ENCODE data around the gene ARHGEF7.

ARHGEF7 gene

DNA sequence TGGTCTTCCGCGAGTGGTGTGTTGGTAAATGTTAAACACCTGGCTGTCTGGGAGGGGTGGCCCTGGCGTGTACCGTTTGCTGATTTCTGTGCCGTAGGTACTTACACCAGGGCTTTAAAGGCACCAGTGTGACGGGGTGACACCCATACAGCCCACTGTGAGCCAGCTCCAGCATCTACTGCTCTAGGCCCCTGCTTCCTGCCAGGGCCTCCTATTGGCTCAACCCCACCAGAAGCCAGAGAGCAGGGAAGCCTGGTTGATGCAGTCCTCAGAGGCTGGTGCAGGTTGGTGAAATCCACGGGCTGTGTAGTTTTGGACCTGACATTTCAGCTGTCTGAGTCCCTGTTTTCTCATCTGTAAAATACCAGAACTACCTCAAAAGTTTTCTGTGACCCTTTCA is 30.4 kb downstream of the ARHGEF7 start:
- Histone ChIP-seq H3K27ac (ENCODE audit: low read depth, low read length) (no peak overlapping the region), H3K4me3 (ENCODE audit: low read depth in 1 of 2, low read length in 2 of 2) (no peak overlapping the region), H3K9me3 (ENCODE audit: control insufficient read depth in 1 of 2, low read length in 2 of 2) (no peaks in the 10 kb centered on the region), H3K9ac (ENCODE audit: low read depth in 1 of 2, low read length in 2 of 2) (no peak overlapping the region), H3K36me3 (ENCODE audit: control insufficient read depth in 1 of 2, insufficient read depth in 2 of 2, low read length in 2 of 2) (no peaks in the 10 kb centered on the region), H3K27me3 (ENCODE audit: control insufficient read depth in 1 of 2, insufficient read depth in 2 of 2, low read length in 2 of 2) (peaks cover 12 to 14% of the 10 kb centered on the region in 2 donors), H3K4me1 (ENCODE audit: control insufficient read depth in 1 of 2, insufficient read depth in 2 of 2, low read length in 2 of 2) (no peaks in the 10 kb centered on the region)

- Histone ChIP-seq H3K36me3 (ENCODE audit: control insufficient read depth in 1 of 2, insufficient read depth in 2 of 2, low read length in 2 of 2) (no peaks in the 10 kb centered on the region), H3K9ac (ENCODE audit: low read depth in 1 of 2, low read length in 2 of 2) (peak overlapping the region; percentile 90 to 94), H3K4me1 (ENCODE audit: control insufficient read depth in 1 of 2, insufficient read depth in 2 of 2, low read length in 2 of 2) (peaks cover 14 to 25% of the 10 kb centered on the region in 2 donors), H3K27me3 (ENCODE audit: control insufficient read depth in 1 of 2, insufficient read depth in 2 of 2, low read length in 2 of 2) (peaks cover 4 to 8% of the 10 kb centered on the region in 2 donors), H3K4me3 (ENCODE audit: low read depth in 1 of 2, low read length in 2 of 2) (peak overlapping the region; percentile 90 to 94), H3K9me3 (ENCODE audit: control insufficient read depth in 1 of 2, low read length in 2 of 2) (no peaks in the 10 kb centered on the region), H3K27ac (ENCODE audit: low read depth, low read length) (peak overlapping the region; percentile 96)
Measured at GRCh38 chr13:111152844-111153243, 37.7 kb downstream of the ARHGEF7 start.

- Histone ChIP-seq H3K9me3 (ENCODE audit: control insufficient read depth in 1 of 2, low read length in 2 of 2) (no peaks in the 10 kb centered on the region), H3K4me1 (ENCODE audit: control insufficient read depth in 1 of 2, insufficient read depth in 2 of 2, low read length in 2 of 2) (peaks cover 14 to 25% of the 10 kb centered on the region in 2 donors), H3K36me3 (ENCODE audit: control insufficient read depth in 1 of 2, insufficient read depth in 2 of 2, low read length in 2 of 2) (no peaks in the 10 kb centered on the region), H3K27me3 (ENCODE audit: control insufficient read depth in 1 of 2, insufficient read depth in 2 of 2, low read length in 2 of 2) (peaks cover 0 to 6% of the 10 kb centered on the region in 2 donors), H3K4me3 (ENCODE audit: low read depth in 1 of 2, low read length in 2 of 2) (peak overlapping the region; percentile 90 to 94), H3K27ac (ENCODE audit: low read depth, low read length) (peak overlapping the region; percentile 96), H3K9ac (ENCODE audit: low read depth in 1 of 2, low read length in 2 of 2) (peak overlapping the region; percentile 90 to 94)
Measured at GRCh38 chr13:111153279-111153976, 38.3 kb downstream of the ARHGEF7 start.

- no peaks in the 10 kb centered on the region for H3K9me3 ChIP-seq (ENCODE audit: control insufficient read depth in 1 of 2, low read length in 2 of 2)
- H3K4me1 ChIP-seq (ENCODE audit: control insufficient read depth in 1 of 2, insufficient read depth in 2 of 2, low read length in 2 of 2): peaks cover 14 to 25% of the 10 kb centered on the region in 2 donors
- H3K27me3 ChIP-seq (ENCODE audit: control insufficient read depth in 1 of 2, insufficient read depth in 2 of 2, low read length in 2 of 2): peaks cover 0 to 4% of the 10 kb centered on the region in 2 donors
- H3K36me3 ChIP-seq (ENCODE audit: control insufficient read depth in 1 of 2, insufficient read depth in 2 of 2, low read length in 2 of 2): no peaks in the 10 kb centered on the region
- H3K9ac ChIP-seq (ENCODE audit: low read depth in 1 of 2, low read length in 2 of 2): peak overlapping the region; percentile 90 to 94
- H3K27ac ChIP-seq (ENCODE audit: low read depth, low read length): peak overlapping the region; percentile 96
- peak overlapping the region; percentile 90 to 94 for H3K4me3 ChIP-seq (ENCODE audit: low read depth in 1 of 2, low read length in 2 of 2)
Measured at GRCh38 chr13:111153977-111154332, 38.8 kb downstream of the ARHGEF7 start.

- Histone ChIP-seq H3K4me3 (ENCODE audit: low read depth in 1 of 2, low read length in 2 of 2) (no peak overlapping the region), H3K27ac (ENCODE audit: low read depth, low read length) (no peak overlapping the region), H3K9me3 (ENCODE audit: control insufficient read depth in 1 of 2, low read length in 2 of 2) (no peaks in the 10 kb centered on the region), H3K27me3 (ENCODE audit: control insufficient read depth in 1 of 2, insufficient read depth in 2 of 2, low read length in 2 of 2) (no peaks in the 10 kb centered on the region), H3K36me3 (ENCODE audit: control insufficient read depth in 1 of 2, insufficient read depth in 2 of 2, low read length in 2 of 2) (peaks cover 0 to 14% of the 10 kb centered on the region in 2 donors), H3K9ac (ENCODE audit: low read depth in 1 of 2, low read length in 2 of 2) (no peak overlapping the region), H3K4me1 (ENCODE audit: control insufficient read depth in 1 of 2, insufficient read depth in 2 of 2, low read length in 2 of 2) (peaks cover 14 to 32% of the 10 kb centered on the region in 2 donors)
Measured at GRCh38 chr13:111156421-111156820, 41.3 kb downstream of the ARHGEF7 start.

DNA sequence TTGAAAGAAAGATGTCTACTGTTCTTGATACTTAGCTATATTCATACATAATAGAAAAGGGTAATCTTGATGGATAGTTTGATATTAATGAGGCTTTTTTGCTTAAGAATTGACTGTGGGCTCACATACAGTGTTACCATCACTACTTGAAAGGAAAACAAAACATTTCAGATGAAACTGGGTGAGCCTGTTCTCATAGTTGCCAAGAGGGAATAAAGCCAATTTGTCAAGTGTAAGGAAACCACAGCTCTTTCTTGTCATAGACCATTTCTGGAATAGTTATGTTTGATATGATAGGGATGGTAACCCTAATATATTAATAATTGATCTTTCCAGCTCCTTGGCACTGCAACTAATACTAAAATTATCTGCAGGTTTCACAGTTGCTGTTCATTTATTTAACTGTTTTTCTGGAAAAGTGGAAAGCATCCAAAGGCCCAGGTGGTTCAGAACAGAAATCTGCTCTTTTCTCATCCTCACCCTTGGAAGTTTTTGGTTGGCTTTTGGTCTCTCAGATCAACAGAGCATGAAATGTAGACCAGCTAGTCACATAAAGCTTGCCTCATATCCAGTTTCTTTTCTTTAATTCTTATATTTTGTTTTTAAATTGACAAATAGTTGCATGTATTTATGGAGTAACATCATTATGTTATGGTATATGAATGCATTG is 43.2 kb downstream of the ARHGEF7 start:
- Histone ChIP-seq H3K27me3 (ENCODE audit: control insufficient read depth in 1 of 2, insufficient read depth in 2 of 2, low read length in 2 of 2) (no peaks in the 10 kb centered on the region), H3K9ac (ENCODE audit: low read depth in 1 of 2, low read length in 2 of 2) (no peak overlapping the region), H3K27ac (ENCODE audit: low read depth, low read length) (no peak overlapping the region), H3K4me1 (ENCODE audit: control insufficient read depth in 1 of 2, insufficient read depth in 2 of 2, low read length in 2 of 2) (peaks cover 14 to 31% of the 10 kb centered on the region in 2 donors), H3K9me3 (ENCODE audit: control insufficient read depth in 1 of 2, low read length in 2 of 2) (no peaks in the 10 kb centered on the region), H3K4me3 (ENCODE audit: low read depth in 1 of 2, low read length in 2 of 2) (no peak overlapping the region), H3K36me3 (ENCODE audit: control insufficient read depth in 1 of 2, insufficient read depth in 2 of 2, low read length in 2 of 2) (peaks cover 0 to 19% of the 10 kb centered on the region in 2 donors)

DNA sequence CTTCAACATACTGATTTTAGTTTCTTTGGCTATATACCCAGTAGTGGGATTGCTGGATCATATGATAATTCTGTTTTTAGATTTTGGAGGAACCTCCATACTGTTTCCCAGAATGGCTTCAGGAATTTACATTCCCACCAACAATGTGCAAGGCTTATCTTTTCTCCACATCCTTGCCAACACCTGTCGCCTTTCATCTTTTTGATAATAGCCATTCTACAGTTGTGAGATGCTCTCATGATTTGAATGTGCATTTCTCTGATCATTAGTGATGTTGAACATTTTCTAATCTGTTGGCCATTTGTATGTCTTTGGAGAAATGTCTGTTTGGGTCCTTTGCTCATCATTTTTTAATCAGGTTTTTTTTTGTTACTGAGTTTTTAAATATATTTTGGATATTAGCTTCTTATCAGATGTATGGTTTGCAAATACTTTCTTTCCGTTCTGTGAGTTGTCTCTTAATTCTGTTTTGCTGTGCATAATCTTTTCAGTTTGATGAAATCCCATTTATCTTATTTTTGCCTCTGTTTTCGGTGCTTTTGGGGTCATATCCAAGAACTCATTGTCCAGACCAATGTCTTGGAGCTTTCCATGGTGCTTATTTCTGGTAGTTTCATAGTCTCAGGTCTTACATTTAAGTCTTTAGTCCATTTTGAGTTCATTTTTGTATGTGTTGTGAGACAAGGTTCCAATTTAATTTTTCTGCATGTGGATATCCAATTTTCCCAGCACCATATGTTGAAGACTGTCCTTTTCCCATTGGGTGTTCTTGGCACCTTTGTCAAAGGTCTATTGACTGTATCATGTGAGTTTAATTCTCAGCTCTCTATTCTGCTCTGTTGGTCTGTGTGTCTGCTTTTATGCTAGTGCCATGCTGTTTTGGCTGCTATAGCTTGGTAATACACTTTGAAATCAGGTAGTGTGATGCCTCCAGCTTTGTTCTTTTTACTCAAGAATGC is 44.5 kb downstream of the ARHGEF7 start:
- H3K9me3 ChIP-seq (ENCODE audit: control insufficient read depth in 1 of 2, low read length in 2 of 2): no peaks in the 10 kb centered on the region
- no peak overlapping the region for H3K4me3 ChIP-seq (ENCODE audit: low read depth in 1 of 2, low read length in 2 of 2)
- H3K9ac ChIP-seq (ENCODE audit: low read depth in 1 of 2, low read length in 2 of 2): no peak overlapping the region
- H3K27ac ChIP-seq (ENCODE audit: low read depth, low read length): no peak overlapping the region
- H3K4me1 ChIP-seq (ENCODE audit: control insufficient read depth in 1 of 2, insufficient read depth in 2 of 2, low read length in 2 of 2): peaks cover 9 to 25% of the 10 kb centered on the region in 2 donors
- peaks cover 4 to 21% of the 10 kb centered on the region in 2 donors for H3K36me3 ChIP-seq (ENCODE audit: control insufficient read depth in 1 of 2, insufficient read depth in 2 of 2, low read length in 2 of 2)
- no peaks in the 10 kb centered on the region for H3K27me3 ChIP-seq (ENCODE audit: control insufficient read depth in 1 of 2, insufficient read depth in 2 of 2, low read length in 2 of 2)

- Histone ChIP-seq H3K27me3 (ENCODE audit: control insufficient read depth in 1 of 2, insufficient read depth in 2 of 2, low read length in 2 of 2) (no peaks in the 10 kb centered on the region), H3K27ac (ENCODE audit: low read depth, low read length) (no peak overlapping the region), H3K9ac (ENCODE audit: low read depth in 1 of 2, low read length in 2 of 2) (no peak overlapping the region), H3K9me3 (ENCODE audit: control insufficient read depth in 1 of 2, low read length in 2 of 2) (no peaks in the 10 kb centered on the region), H3K36me3 (ENCODE audit: control insufficient read depth in 1 of 2, insufficient read depth in 2 of 2, low read length in 2 of 2) (peaks cover 4 to 22% of the 10 kb centered on the region in 2 donors), H3K4me3 (ENCODE audit: low read depth in 1 of 2, low read length in 2 of 2) (no peak overlapping the region), H3K4me1 (ENCODE audit: control insufficient read depth in 1 of 2, insufficient read depth in 2 of 2, low read length in 2 of 2) (peaks cover 0 to 17% of the 10 kb centered on the region in 2 donors)
Measured at GRCh38 chr13:111160648-111161047, 45.5 kb downstream of the ARHGEF7 start.

DNA sequence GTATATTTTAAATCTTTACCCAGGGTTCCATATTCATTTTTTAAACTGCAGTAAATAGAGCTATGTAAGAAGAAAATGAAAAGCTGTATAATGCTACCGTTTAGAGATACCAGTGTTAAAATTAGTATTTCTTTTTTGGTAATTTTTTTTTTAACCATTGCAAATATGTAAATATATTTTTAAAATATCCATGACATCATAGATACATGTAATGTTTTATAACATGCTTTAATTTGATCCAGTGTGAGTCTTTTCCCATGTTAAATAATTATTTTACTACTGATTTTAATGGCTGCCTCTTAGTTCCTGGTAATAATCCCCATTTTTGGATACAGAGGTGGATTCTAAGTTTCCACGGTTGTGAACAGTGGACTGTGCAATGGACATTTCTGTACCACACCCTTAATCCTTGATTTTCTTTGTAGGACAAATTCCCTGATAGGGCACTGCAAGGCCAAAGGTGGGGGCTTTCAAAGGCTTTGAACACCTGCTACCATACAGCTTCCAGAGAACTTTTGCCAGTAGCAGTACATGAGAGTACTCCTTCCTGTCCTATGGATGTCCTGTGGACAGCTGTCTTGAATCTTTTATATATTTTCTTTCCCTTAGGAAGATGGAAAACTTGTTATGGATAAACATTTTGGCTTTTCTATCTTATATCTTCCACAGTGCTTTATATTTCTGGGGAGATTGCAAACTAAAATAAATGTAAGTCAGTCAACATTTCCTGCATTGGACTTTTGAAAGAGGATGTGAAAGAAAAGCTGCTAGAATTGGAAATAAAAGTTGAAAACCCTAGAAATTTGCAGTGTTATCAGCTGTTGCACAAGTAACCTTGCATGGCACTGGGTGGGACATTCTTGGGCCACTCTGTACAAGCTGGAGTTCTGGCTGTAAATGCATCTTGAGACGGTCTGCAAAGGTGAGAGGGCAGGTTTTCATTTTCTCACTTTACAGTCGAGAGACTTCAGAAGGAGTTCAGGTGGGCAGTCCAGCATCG is 46.8 kb downstream of the ARHGEF7 start:
- no peak overlapping the region for H3K27ac ChIP-seq (ENCODE audit: low read depth, low read length)

More for the DNA sequence above, 46.8 kb downstream of the ARHGEF7 start:
- Histone ChIP-seq H3K36me3 (ENCODE audit: control insufficient read depth in 1 of 2, insufficient read depth in 2 of 2, low read length in 2 of 2) (peaks cover 4 to 22% of the 10 kb centered on the region in 2 donors), H3K4me1 (ENCODE audit: control insufficient read depth in 1 of 2, insufficient read depth in 2 of 2, low read length in 2 of 2) (peaks cover 11 to 26% of the 10 kb centered on the region in 2 donors), H3K4me3 (ENCODE audit: low read depth in 1 of 2, low read length in 2 of 2) (no peak overlapping the region), H3K9me3 (ENCODE audit: control insufficient read depth in 1 of 2, low read length in 2 of 2) (no peaks in the 10 kb centered on the region), H3K27me3 (ENCODE audit: control insufficient read depth in 1 of 2, insufficient read depth in 2 of 2, low read length in 2 of 2) (no peaks in the 10 kb centered on the region), H3K9ac (ENCODE audit: low read depth in 1 of 2, low read length in 2 of 2) (no peak overlapping the region)
